Activated B cell treated with CpG ODN at 0.5 μM for 24 hours (primary cell): ENCODE data around the gene STYK1. TPM values are rescaled to one million over a fixed set of nuclear protein-coding genes. Genes with fewer than 3 reads are reported as not detected.
A peak's percentile ranks its signal among the peaks of the same experiment; 100 is the strongest.

Experiments used
- ATAC-seq: fragments of 200-7000 bp; cut with Tn5 transposase; one replicate; pipeline ENCODE4 v1.10.0; 2021; ENCODE audit warnings: low read depth, mild to moderate bottlenecking, moderate library complexity
- CTCF ChIA-PET: fragments of 350-600 bp; sonication (Branson Sonifier 250); formaldehyde crosslinking; loops from one replicate; lab custom pipeline; 2021; ENCODE audit warnings: antibody characterized with exemption; lab: Charles Lee
- POLR2A ChIA-PET: fragments of 350-600 bp; sonication (Branson Sonifier 250); formaldehyde crosslinking; loops from one replicate; lab custom pipeline; 2021; ENCODE audit warnings: antibody characterized with exemption; lab: Charles Lee
- DNase-seq: peaks from one replicate; pipeline ENCODE4 v3.0.0; 2022
- H3K27ac Mint-ChIP-seq: one replicate; pipeline ENCODE4 v1.8.0; 2020; ENCODE audit warnings: mixed read lengths
- H3K27me3 Mint-ChIP-seq: one replicate; pipeline ENCODE4 v1.8.0; 2021; ENCODE audit warnings: mixed read lengths
- H3K36me3 Mint-ChIP-seq: one replicate; pipeline ENCODE4 v1.8.0; 2021; ENCODE audit warnings: low read depth, mixed read lengths
- H3K4me1 Mint-ChIP-seq: one replicate; pipeline ENCODE4 v1.8.0; 2021; ENCODE audit warnings: mixed read lengths
- H3K4me3 Mint-ChIP-seq: one replicate; pipeline ENCODE4 v1.8.0; 2020; ENCODE audit warnings: mild to moderate bottlenecking, mixed read lengths
- H3K9me3 Mint-ChIP-seq: one replicate; pipeline ENCODE4 v1.8.0; 2020; ENCODE audit warnings: mixed read lengths
- CTCF ChIP-seq: fragments of 200-600 bp; IDR thresholded peaks from one replicate; pipeline ENCODE4 v1.8.0; 2022; ENCODE audit warnings: antibody characterized with exemption, mild to moderate bottlenecking
- intact Hi-C: fragments of 100-400 bp; cut with micrococcal nuclease; formaldehyde crosslinking; loops from one replicate; pipeline ENCODE4 v1.15.1; 2024
- total RNA-seq: library from RNA; stranded (reverse); gene quantifications from 2 replicates; pipeline ENCODE4 v1.2.3, GENCODE V29; 2022

STYK1 gene
- total RNA-seq = not detected in 2 replicates

GRCh38 chr12:10673659-10674384 lies at the start of gene STYK1:
TSS of gene STYK1 (minus strand) at chr12:10674052. CDS start at chr12:10634618, 39,434 bp downstream.
- Mint-ChIP-seq H3K9me3 (no peaks in the 10 kb centered on the region), H3K27me3 (peaks cover 32% of the 10 kb centered on the region), H3K4me1 (peaks cover 27% of the 10 kb centered on the region), H3K36me3 (no peaks in the 10 kb centered on the region), H3K4me3 (peak within 1 kb of the TSS; percentile 75), H3K27ac (no peak within 1 kb of the TSS)
- CTCF ChIA-PET = no interaction called here
- TF ChIP-seq CTCF = no peak
- intact Hi-C loops = loop anchor here (2.0 kb wide), 1 partner anchor 439 kb away; no protein-coding TSS in a partner anchor
- ATAC-seq (peak; percentile 37), DNase-seq (peak; percentile 22)
- POLR2A ChIA-PET = no interaction called here

DNA sequence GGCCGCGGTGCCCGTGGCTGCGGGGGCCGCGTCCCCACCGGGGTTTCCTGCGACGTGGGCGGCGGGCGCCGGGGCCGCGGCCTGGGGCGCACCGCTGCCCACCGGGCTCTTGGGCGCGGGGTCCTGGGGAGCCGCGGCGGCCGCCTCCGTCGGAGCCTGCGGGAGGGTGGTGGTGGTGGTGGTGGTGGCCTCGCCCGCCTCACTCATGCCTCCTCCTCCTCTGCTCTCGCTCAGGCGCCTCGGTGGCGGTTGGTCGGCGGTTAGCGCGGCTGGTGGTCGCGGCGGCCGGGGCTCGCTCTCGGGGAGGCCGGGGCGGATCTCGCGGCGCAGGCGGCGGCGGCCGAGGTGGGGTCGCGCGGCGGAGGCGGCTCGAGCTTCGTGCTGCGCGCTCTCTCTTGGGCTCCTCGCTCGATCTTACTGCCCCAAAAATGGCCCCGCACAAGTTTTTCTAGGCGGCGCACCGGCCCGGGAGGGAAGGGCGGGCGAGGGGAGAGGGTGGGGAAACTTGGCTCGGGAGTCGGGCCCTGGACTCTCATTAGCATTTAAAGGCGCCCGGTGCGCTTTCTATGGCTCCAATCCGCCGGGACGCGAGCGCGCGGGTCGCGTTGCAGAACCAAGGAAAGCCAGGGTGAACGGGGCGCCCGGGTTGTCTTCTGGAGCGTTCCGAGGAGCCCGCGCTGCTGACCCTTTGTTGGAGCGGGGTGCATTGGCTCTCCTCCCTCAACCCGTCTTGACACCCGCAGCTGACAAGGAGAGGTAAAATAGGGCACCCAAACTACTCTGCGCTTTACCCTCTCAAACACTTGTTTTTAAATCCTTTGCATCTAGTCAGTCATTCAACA lies 49.3 kb upstream of the STYK1 start, which contains the start of gene YBX3:
TSS of gene YBX3 (minus strand) at position 419 of the 842 bp plus-strand sequence. CDS start at position 207, 212 bp downstream.
- H3K4me3 Mint-ChIP-seq = peak within 1 kb of the TSS; percentile 88
- no peaks in the 10 kb centered on the region for H3K9me3 Mint-ChIP-seq
- CTCF ChIA-PET = no interaction called here
- peaks cover 6% of the 10 kb centered on the region for H3K27me3 Mint-ChIP-seq
- H3K36me3 Mint-ChIP-seq = peaks cover 7% of the 10 kb centered on the region
- peak within 1 kb of the TSS; percentile 91 for H3K27ac Mint-ChIP-seq
- peak; percentile 42 for DNase-seq
- intact Hi-C loops = loop anchor here (1.0 to 5.0 kb wide), 5 partner anchors 27 to 1889 kb away; partner anchors contain the start of genes CREBL2 and MAGOHB
- H3K4me1 Mint-ChIP-seq = peaks cover 33% of the 10 kb centered on the region
- POLR2A ChIA-PET = no interaction called here
- ATAC-seq = peak; percentile 33
- TF ChIP-seq CTCF = no peak

GRCh38 chr12:10722502-10722904 lies 48.7 kb upstream of the STYK1 start:
- no peak for TF ChIP-seq CTCF
- peak overlapping the region; percentile 88 for H3K4me3 Mint-ChIP-seq
- peaks cover 8% of the 10 kb centered on the region for H3K36me3 Mint-ChIP-seq
- peak; percentile 77 for ATAC-seq
- ChIA-PET POLR2A (no interaction called here), CTCF (no interaction called here)
- no peaks in the 10 kb centered on the region for H3K9me3 Mint-ChIP-seq
- H3K4me1 Mint-ChIP-seq = peaks cover 33% of the 10 kb centered on the region
- intact Hi-C loops = loop anchor here (1.0 to 5.0 kb wide), 4 partner anchors 28 to 1890 kb away; partner anchors contain the start of genes CREBL2 and MAGOHB
- peak overlapping the region; percentile 91 for H3K27ac Mint-ChIP-seq
- H3K27me3 Mint-ChIP-seq = peaks cover 6% of the 10 kb centered on the region
- DNase-seq = peak; percentile 57

GRCh38 chr12:10721651-10722501 lies 48.0 kb upstream of the STYK1 start:
- no peak for TF ChIP-seq CTCF
- peaks cover 8% of the 10 kb centered on the region for H3K27me3 Mint-ChIP-seq
- H3K27ac Mint-ChIP-seq = peak overlapping the region; percentile 91
- peak overlapping the region; percentile 88 for H3K4me3 Mint-ChIP-seq
- peaks cover 8% of the 10 kb centered on the region for H3K36me3 Mint-ChIP-seq
- DNase-seq = peak; percentile 36
- peaks cover 33% of the 10 kb centered on the region for H3K4me1 Mint-ChIP-seq
- CTCF ChIA-PET = no interaction called here
- intact Hi-C loops = loop anchor here (1.0 to 5.0 kb wide), 4 partner anchors 28 to 1890 kb away; partner anchors contain the start of genes CREBL2 and MAGOHB
- POLR2A ChIA-PET = no interaction called here
- no peaks in the 10 kb centered on the region for H3K9me3 Mint-ChIP-seq
- peak; percentile 49 for ATAC-seq
